ENCODE data around the gene DMAP1. TPM values are rescaled to one million over a fixed set of nuclear protein-coding genes. Genes with fewer than 3 reads are reported as not detected.
"Not testable (repeated sequence)": the region's sequence is repeated elsewhere in the genome, so short reads cannot be mapped to it uniquely, and the experiment has no call there.

DMAP1 gene, protein sequence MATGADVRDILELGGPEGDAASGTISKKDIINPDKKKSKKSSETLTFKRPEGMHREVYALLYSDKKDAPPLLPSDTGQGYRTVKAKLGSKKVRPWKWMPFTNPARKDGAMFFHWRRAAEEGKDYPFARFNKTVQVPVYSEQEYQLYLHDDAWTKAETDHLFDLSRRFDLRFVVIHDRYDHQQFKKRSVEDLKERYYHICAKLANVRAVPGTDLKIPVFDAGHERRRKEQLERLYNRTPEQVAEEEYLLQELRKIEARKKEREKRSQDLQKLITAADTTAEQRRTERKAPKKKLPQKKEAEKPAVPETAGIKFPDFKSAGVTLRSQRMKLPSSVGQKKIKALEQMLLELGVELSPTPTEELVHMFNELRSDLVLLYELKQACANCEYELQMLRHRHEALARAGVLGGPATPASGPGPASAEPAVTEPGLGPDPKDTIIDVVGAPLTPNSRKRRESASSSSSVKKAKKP
- total RNA-seq (2014; rRNA removed; shearing (Covaris generic); ENCODE audit: low replicate concordance) = 15.6 and 36.4 TPM in 2 replicates

DNA sequence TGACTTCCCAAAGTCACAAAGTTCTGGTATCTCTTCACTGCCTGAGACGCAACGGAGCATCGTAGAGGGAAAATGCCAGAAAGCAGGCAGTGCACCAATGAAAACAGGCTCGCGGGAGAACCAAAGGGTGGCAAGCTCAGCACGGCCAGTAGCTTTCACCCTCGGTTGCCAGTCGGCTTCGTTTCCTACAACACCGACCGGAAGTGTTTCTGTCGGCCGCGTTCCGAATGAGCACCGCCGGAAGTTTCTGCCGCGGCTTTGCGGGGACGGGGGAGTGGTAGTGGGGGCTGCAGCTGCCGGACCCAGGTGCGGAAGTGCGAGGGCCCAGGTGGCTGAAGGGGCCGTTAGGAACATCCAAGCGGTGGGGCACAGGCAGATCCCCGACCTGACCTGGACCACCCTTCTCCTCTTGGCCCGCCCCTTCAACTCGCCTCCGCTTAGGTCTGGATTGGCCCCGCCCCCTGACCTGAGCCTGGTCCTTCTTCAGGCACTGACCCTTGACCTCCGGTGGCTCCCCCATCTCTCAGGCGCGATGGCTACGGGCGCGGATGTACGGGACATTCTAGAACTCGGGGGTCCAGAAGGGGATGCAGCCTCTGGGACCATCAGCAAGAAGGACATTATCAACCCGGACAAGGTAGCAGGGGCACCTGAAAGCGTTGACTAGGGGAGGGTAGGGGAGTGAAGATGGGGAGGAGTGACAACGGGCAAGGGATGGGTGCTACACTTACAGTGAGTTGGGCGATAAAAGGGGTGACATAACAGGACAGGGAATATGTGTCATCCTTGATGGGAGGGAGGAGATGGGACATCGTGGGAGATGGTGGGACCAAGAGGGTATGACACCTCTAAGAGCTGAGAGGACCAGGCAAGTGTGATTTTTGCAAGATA, at the start of gene DMAP1:
DMAP1 (plus strand) TSS at position 250 of the 891 bp plus-strand sequence; CDS start at position 533, 283 bp downstream.
- Histone ChIP-seq H3K4me3 (peak within 1 kb of the TSS; percentile 84), H3K27me3 (no peaks in the 10 kb centered on the region), H3K36me3 (peaks cover 39% of the 10 kb centered on the region), H3K9me3 (no peaks in the 10 kb centered on the region)
- peak; percentile 76 for DNase-seq

DNA sequence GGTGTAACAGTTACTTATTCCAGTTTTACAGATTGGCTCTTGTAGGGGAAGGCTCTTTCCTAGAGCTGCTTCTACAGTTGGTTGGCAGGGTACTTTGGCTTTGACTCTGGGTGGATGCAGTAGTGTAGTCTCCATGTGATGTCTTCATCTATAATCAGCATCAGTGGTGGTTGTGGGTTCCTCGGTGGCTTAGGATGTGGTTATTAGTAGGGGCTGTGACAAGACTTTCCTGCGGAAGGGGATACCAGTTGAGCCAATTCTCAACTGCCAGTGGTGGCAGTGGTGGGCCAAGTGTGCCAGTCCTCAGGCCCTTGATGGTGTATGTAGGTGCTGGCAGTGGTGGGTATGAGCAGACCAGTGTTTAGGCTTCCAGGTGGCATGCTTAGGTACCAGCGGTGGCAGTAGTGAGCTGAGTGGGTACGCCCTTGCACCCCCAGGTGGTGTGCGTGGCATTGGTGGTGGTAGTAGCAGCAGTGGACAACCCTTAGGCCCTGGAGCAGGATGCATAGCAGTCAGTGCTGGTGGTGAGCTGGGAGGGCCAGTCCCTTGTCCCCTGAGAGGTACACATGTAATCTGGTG, 44.7 kb upstream of the DMAP1 start:
- Histone ChIP-seq H3K4me3 (no peak overlapping the region), H3K36me3 (no peaks in the 10 kb centered on the region), H3K9me3 (no peaks in the 10 kb centered on the region; the same call in 1 of the 2 replicates), H3K27me3 (no peaks in the 10 kb centered on the region)
- DNase-seq = no peak

DNA sequence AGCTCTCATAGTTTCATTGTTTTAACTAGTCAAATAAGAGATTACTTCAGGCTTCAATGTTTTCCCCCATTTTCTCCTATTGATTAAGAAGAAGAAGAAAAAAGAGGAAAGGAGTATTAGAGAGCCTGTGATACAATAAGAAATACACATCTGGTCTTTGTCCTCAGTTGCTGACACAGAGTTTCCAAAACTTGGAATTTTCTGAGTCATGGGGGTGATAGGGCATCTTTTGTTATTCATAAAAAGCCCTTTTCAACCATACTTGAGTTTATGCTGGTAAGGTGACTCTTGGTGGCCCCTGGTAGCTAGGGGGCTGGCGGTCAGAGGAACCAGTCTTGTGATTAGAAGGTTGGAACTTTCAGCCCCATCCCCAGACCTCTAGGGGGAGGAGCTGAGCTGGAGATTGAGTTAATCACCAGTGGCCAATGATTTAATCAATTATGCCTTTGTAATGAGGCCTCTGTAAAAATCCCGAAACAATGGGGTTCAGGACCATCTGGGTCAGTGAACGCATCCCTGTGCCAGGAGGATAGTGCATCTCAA, 42.9 kb upstream of the DMAP1 start:
- no peaks in the 10 kb centered on the region for H3K27me3 ChIP-seq
- H3K9me3 ChIP-seq = peaks cover 7% of the 10 kb centered on the region
- H3K4me3 ChIP-seq = no peak overlapping the region
- no peak for DNase-seq
- H3K36me3 ChIP-seq = no peaks in the 10 kb centered on the region

DNA sequence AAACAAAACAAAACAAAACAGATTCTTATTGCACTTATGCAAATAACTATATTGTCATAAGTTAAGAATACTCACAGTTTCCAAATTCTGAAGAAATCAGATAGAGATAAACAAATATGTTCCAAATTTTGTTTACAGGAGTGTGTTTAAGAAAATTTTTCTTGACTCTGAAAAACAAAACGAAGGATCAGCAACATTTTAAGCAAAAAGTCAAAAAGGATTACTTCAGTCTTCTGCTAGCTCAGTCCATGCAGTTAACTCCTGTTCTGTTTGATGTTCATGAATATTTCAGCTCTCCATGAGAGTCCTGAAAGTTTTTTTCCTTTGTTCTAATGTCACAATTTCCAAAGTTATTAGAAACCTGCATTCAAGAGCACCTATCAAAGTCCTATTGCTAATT, 38.6 kb upstream of the DMAP1 start:
- Histone ChIP-seq H3K4me3 (no peak overlapping the region), H3K9me3 (peaks cover 9% of the 10 kb centered on the region), H3K27me3 (no peaks in the 10 kb centered on the region), H3K36me3 (no peaks in the 10 kb centered on the region)
- DNase-seq = no peak

DNA sequence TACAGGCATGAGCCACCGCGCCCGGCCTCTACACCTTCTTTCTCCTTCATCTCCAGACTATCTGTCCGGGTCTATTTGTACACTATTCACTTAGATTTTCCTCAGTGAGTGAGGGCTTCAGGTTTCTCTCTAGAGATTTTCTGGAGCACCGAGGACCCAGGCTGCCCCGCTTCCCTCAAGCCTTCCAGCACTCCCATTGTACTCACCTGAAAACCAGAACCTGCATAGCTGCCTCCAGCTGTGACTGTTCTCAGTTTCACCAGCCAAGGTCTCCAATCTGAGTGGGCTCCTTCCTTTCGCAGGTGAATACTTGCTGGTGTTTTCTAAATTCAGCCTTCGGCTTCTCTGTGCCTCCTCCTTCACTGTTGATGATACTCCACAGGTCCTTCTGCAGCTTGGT, 12.9 kb upstream of the DMAP1 start:
- Histone ChIP-seq H3K9me3 (no peaks in the 10 kb centered on the region), H3K4me3 (no peak overlapping the region), H3K36me3 (no peaks in the 10 kb centered on the region), H3K27me3 (no peaks in the 10 kb centered on the region)
- DNase-seq = no peak

DNA sequence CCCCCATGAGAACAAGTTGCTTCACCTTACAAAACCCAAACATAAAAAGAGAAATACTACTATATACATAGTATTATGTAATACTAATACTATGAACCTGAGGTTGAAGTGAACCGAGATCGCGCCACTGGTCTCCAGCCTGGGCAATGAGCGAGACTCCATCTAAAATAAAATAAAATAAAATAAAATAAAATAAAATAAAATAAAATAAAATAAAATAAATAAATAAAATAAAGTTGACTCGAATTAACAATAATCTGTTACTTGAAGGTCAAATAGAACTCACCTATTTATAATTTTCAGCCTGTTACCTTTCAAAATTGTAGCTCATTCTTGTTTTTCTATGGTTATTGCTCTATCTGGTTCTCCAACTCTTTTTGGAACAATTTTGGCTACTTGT, 6.7 kb upstream of the DMAP1 start:
- DNase-seq, H3K9me3 ChIP-seq, H3K36me3 ChIP-seq, H3K4me3 ChIP-seq, H3K27me3 ChIP-seq: not testable (repeated sequence)

DNA sequence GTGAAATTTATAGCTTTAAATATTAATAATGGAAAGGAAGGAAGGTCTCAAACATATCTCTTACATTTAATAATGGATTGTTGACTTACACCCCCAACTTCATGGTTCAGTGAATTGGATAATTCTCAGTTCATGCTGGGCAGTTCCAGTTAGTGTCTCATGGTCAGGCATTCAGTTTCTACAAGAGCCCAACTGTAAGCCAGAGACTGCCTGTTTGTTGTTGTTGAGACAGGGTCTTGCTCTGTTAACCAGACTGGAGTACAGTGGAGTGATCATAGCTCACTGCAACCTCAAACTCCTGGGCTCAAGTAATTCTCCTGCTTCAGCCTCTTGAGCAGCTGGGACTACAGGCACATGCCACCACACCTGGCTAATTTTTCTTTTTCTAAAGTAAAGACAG, 5.0 kb upstream of the DMAP1 start:
- no peaks in the 10 kb centered on the region; the same call in 1 of the 2 replicates for H3K36me3 ChIP-seq

DNA sequence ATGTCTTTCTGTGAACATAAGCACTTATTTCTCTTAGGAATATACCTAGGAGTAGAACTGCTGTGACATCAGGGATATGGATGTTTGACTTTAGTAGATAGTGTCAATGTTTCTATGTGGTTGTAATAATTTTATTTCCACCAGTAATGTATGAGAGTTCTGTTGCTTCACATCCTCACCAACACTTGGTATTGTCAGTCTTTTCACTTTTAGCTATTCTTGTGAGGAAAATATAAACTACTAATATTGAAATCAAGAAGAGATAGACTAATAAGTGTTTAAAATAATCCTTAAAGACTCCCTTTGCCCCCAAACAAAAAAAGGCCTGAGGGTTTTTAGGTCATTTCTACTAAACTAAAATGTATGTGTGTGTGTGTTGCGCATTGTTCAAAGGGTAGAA, 2.7 kb upstream of the DMAP1 start:
- no peak for DNase-seq

More for the DNA sequence above, 5.0 kb upstream of the DMAP1 start:
- Histone ChIP-seq H3K4me3 (no peak overlapping the region), H3K9me3 (no peaks in the 10 kb centered on the region), H3K27me3 (no peaks in the 10 kb centered on the region)
- no peak for DNase-seq

DNA sequence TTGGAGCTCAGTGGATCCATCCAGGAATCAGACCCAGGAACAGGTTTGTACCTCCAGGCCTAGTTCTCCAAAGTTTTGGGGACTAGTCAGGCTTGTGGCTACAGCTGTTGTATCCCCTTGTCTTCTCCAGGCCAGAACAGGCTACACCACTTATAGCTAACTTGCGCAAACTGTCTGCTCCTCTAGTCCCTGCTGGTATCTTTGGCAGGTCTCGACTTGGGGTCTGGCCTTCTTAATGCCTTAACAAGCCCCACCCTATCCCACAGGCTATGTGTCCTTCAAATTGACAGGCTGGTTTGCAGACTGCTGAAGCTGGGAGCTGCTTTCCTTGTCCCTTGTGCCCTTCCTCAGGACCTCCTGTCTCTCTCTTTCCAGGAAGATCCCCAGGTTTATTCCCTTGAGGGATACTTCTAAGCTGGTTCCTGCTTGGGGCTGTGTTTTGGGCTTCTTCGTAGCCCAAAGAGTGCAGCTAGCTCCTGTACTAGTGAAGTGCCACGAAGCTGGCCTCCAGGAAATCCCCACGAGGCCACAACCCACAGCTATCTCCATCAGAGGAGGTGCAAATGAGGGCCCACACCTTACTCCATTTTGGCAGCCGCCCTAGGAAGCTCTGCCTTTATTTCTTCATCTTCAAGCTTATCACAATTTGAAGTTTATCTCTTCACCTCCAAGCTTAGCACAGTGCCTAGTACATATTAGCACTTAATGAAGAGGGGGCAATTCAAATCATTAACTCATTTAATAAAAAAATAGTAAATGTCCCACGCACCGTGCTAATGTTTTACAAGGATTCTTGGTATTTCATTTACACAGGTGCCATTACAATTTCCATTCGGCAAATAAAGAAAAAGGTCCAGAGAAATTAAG, 683 bp upstream of the DMAP1 start:
- Histone ChIP-seq H3K9me3 (no peaks in the 10 kb centered on the region), H3K27me3 (no peaks in the 10 kb centered on the region), H3K4me3 (peak overlapping the region; percentile 84), H3K36me3 (peaks cover 31% of the 10 kb centered on the region)
- DNase-seq = no peak

More for the DNA sequence above, 2.7 kb upstream of the DMAP1 start:
- Histone ChIP-seq H3K4me3 (no peak overlapping the region), H3K9me3 (no peaks in the 10 kb centered on the region), H3K27me3 (no peaks in the 10 kb centered on the region), H3K36me3 (peaks cover 13% of the 10 kb centered on the region)

DNA sequence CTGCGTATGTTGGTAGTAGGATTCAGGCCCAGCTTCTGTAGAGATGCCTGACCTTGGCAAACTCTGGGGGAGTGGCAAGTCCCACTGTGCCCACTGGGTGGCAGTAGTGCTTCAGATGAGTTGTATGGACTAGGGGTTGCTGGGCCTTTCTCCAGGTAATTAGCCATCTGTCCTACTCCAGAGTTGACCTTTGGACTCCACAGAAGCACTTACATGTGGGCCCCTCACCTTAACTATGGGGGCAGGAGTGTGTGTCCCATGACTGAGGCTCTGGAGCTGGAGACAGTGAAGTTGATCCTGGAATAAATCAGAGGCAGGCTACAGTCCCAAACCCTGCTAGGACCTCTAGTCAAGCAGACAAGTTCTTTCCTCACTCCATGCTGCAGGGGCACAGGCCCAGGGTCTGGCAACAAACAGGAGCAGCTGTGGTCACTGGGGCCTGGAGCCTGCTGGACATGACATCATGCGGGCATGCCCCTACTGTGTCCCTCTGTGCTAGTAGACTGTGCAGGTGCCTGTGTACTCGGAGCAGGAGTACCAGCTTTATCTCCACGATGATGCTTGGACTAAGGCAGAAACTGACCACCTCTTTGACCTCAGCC, 4.6 kb downstream of the DMAP1 start:
- H3K9me3 ChIP-seq = no peaks in the 10 kb centered on the region
- H3K4me3 ChIP-seq = no peak overlapping the region
- H3K27me3 ChIP-seq = no peaks in the 10 kb centered on the region
- H3K36me3 ChIP-seq = peaks cover 69% of the 10 kb centered on the region
- DNase-seq = peak; percentile 60

DNA sequence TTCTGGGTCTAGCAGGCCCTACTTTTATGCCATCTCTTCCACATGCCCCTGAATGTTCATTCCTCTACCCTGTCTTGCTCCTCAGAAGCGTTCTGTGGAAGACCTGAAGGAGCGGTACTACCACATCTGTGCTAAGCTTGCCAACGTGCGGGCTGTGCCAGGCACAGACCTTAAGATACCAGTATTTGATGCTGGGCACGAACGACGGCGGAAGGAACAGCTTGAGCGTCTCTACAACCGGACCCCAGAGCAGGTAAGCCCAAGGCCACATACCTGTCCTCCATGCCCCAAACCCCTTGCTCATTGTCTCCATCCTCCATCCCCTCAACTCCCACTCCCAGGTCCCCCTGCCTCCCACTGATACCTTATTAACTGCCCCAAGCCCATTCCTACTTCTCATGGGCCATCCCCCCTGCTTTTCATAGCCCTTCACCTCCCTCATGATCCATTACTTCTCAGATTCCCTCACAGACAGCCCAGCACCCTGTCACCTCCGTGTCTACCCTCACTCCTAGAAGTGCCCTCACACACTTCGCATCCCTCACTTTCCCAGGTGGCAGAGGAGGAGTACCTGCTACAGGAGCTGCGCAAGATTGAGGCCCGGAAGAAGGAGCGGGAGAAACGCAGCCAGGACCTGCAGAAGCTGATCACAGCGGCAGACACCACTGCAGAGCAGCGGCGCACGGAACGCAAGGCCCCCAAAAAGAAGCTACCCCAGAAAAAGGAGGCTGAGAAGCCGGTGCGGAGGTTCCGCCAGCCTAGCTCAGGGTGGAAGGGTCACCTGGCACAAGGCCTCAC, 5.4 kb downstream of the DMAP1 start:
- no peak for DNase-seq
- no peaks in the 10 kb centered on the region for H3K9me3 ChIP-seq
- no peak overlapping the region for H3K4me3 ChIP-seq
- no peaks in the 10 kb centered on the region for H3K27me3 ChIP-seq
- H3K36me3 ChIP-seq = peaks cover 69% of the 10 kb centered on the region

DNA sequence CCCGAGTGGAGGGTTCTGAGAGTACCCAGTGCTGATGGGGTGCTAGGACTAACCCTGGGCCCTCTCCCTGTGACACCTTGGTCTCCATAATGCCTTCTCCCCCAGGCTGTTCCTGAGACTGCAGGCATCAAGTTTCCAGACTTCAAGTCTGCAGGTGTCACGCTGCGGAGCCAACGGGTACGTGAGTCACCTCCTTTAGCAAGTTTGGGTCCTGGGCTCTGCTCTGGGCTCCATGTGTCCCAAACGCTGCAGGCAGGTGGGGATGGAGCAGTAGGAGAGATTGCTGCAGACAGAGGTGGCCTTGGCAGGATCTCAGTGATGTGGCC, 6.0 kb downstream of the DMAP1 start:
- DNase-seq = no peak
- Histone ChIP-seq H3K4me3 (no peak overlapping the region), H3K27me3 (no peaks in the 10 kb centered on the region), H3K9me3 (no peaks in the 10 kb centered on the region), H3K36me3 (peaks cover 69% of the 10 kb centered on the region)

DNA sequence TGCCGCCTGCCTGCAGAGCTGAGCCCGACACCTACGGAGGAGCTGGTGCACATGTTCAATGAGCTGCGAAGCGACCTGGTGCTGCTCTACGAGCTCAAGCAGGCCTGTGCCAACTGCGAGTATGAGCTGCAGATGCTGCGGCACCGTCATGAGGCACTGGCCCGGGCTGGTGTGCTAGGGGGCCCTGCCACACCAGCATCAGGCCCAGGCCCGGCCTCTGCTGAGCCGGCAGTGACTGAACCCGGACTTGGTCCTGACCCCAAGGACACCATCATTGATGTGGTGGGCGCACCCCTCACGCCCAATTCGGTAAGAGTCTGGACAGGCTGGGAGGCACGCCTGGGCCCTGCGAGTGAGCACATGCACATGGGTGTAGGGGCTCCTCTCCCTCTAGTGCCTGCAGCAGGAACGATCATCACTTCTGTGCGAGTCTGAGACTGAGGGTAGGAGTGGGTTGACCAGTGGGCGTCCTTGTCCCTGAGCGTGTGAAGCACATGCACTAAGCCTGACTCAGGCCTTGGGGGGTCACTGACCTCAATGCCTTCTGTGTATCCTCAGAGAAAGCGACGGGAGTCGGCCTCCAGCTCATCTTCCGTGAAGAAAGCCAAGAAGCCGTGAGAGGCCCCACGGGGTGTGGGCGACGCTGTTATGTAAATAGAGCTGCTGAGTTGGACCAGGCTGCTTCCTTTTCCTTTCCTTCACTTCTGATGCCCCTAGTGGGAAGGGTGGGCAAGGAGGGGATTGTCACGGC, 6.9 kb downstream of the DMAP1 start:
- Histone ChIP-seq H3K4me3 (no peak overlapping the region), H3K9me3 (no peaks in the 10 kb centered on the region), H3K36me3 (peaks cover 60% of the 10 kb centered on the region), H3K27me3 (no peaks in the 10 kb centered on the region)
- peak; percentile 18 for DNase-seq

DNA sequence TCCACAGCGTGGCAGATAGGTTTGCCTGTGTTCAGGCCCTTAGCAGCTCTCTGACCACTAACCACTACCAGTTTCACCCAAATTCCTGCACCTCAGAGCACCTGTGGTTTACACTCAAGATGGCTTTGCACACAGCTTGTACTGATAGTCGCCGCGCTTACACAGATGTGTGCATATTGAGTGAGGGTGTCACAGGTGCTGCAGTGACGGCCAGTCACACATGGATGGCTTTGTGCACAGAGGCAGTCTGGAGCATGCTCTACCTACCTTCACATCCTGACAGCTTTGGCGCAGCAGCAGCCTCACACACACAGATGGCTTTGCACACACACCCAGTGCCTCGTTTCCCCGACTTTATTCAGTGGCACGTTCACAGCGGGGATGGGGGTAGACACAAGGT, 7.5 kb downstream of the DMAP1 start:
- no peak for DNase-seq
- H3K9me3 ChIP-seq = no peaks in the 10 kb centered on the region
- no peaks in the 10 kb centered on the region for H3K27me3 ChIP-seq
- peaks cover 55% of the 10 kb centered on the region for H3K36me3 ChIP-seq
- no peak overlapping the region for H3K4me3 ChIP-seq

Measured in MG63 (cell line).